Brain pericyte (primary cell): ENCODE data around the gene GRB10.

ENCODE experiments used
- DNase-seq: peaks from one replicate; pipeline ENCODE4 v3.0.0-alpha.2; 2012; ENCODE audit warnings: low read depth, low spot score

The GRB10 gene

DNA sequence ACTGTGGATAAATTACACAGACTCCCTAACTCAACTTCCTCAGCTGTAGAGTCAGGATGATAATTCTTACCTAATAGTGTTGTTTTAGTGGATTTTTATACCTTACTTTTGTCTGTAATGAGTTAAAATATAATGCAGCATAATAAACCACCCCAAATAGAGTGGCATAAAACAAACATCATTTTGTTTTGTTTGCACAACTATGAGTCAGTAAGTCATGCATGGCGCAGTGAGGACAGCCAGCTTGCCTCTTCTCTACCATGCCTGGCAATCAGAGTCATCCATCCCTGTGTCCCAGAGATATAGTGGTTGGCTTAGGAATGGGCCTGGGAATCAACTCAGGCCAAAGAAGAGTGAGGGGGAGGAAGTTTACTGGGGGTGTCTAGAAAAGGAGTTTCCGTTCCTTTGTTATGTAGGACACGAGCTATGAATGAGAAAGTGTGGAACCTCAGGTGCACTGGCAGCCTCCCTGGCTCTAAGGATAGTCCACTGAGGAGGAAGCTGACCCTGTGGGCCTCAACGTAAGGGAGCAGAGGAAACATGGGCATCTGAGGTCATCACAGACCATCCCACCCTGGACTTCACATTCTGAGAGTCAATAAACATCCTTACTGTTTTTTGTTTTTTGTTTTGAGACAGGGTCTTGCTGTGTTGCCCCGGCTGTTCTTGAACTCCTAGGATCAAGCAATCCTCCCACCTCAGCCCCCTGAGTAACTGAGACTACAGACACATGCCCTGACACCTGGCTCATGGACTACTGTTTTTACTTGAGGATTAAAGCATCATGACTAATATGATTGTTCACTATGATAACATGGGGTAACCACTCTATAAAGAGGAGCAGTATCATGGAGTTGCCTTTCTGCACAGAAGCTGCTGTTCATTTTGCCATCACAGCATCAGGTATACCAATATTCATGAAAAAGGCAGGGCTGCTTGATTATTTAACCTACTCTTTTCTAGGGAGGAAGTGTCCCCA, 21.0 kb upstream of the GRB10 start:
- DNase-seq, result no peak

DNA sequence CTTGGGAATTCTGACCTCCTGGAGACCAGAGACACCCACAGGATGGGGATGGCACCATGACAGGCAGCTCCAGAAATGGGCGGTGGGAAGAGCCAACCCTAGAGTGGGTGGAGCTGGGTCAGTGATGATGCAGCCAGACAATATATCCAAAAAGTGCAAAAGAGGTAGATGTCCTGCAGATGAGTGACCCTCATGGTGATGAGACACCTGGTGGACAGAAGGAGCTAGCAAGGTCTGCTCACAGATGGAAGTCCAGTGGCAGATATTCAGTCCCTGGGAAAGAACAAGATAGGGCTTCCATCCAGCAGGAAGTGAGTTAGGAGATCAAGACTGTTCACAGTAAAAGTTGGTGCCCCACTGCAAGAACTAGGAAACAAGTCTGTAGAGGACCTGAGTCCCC, 19.2 kb upstream of the GRB10 start:
- DNase-seq, result no peak

DNA sequence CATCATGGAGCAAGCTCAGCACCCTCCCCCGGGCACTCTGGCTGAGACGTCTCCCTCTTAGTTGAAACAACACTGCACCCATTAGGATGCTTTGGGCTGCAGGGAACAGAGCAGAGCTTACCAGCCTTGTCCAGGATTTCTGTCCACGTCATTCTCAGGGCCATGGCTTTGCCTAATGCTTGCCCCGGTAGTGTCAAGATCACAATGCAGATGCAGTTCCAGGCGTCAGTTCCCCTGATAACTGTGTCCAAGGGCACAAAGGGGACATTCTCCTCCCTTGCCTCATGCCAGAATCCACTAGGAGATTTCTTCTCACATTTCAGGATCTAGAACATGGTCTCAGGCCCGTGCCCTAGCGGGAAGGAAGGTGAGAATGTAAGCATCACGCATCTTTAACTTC, 17.2 kb upstream of the GRB10 start:
- DNase-seq, result no peak

DNA sequence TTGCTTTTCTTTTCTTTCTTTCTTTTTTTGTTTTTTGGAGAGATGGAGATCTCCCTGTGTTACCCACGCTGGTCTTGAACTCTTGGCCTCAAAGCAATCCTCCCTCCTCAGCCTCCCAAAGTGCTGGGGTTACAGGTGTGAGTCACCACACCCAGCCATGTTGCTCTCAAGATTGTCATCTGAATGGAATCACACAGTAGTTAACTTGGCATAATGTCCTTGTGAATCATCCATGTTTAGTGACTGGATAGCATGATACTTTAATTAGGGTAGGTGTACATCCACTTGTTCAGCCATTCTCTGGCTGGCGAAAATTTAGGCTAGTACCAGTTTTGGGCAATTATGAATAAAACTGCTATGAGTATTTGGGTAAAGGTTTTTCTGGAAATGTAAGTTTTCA, 15.4 kb upstream of the GRB10 start:
- no peak for DNase-seq

DNA sequence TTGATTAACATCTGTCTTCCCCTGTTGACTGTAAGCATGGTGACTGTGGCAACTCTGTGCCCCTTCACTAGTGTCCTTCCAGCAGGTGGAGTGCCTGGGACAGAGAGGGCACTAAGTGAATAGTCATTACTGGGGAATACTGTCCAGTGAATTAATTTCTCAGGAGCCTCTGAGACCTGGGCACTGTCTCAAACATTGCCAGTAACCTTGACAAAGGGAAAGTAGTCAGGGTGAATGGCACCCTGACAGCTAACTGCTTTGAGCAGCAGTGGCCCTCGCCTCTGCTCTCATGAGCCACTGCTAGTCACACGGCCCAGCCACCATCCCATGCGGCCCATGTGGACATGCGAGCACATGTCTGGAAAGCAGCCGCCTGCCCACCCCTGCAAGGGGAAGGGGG, 13.1 kb upstream of the GRB10 start:
- DNase-seq, result no peak

DNA sequence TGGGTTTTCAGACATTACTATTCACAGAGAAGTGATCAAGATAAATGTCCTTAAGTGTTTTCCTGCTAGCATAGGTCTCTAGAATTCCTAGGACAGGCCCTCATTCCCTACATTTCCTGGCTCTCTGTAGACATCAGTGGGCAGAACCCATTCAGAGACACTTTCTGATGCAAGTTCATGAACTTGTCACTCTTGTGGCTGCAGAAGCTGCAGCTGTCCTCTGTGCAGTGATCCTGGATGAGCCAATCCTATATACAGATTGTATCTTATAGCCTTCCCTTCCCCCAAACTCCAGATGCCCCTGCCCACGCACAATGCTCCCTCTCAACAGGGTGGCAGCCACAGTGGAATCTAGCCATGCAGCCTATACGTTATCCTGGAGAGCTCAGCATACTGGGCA, 12.6 kb upstream of the GRB10 start:
- no peak for DNase-seq

DNA sequence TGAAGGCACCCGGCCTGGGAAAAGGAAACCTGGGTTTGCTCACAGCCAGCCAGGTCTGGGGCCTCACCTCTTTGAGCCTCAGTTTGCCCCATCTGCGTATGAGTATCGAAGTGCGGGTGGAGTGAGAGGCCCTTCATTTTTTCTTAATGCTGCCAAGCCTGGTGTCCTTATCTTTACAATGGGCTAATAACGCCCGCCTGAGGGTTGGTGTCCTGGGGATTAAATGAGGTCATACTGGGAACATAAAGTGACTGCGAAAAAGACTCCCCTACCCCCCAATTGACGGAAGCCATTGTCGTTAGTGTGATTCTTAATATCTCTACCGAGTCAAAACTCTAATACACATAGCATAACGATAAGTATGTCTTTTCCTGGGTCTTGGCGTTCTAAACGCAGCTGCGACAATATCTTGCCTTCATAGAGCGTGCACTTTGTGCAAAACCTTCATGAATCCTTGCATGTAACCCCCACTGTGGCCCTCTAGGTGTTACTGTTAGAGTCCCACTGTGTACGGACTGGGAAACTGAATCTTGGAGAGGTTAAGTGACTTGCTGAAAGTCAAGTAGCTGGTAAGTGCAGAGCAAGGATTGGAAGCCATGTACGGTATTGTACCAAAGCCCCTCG, 11.4 kb upstream of the GRB10 start:
- no peak for DNase-seq

DNA sequence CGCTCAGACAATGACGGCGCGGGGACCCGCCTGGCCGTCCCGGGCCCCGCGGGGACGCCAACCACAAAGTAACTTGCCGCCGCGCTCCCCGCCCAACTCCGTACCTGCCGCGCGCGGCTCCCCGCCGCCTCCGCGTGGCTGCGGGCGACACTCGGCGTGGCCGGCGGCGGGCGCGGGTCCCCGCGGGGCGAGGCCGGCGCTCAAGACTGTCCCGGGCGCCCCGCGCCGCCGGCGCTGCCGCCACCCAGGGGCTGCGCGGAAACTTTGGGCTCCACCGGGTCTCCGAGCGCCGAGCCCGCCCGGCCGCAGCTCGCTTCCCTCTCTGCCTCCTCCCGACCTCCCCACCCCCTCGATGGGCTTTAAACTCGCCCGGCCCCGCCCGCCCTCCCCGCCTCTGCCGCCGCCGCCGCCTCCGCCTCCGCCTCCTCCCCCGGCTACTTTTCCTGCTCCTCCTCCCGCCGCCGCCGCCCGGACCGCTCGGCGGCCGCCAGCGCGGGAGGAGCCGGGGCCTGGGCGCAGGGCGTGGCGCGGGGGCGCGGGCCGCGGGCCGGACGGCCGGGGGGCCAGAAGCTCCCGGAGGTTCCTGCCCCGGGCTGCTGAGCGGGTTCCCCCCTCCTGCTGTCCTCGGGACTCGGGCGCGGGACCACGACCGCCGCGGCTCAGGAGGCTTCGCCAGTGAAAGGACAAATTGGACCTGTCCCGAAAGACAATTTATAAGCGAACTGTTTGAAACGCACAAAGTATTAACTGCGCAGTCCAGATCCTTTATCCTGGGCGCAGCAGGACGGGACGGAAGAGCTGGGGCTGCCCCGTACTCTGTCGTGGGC, 10.6 kb upstream of the GRB10 start:
- DNase-seq, result no peak

DNA sequence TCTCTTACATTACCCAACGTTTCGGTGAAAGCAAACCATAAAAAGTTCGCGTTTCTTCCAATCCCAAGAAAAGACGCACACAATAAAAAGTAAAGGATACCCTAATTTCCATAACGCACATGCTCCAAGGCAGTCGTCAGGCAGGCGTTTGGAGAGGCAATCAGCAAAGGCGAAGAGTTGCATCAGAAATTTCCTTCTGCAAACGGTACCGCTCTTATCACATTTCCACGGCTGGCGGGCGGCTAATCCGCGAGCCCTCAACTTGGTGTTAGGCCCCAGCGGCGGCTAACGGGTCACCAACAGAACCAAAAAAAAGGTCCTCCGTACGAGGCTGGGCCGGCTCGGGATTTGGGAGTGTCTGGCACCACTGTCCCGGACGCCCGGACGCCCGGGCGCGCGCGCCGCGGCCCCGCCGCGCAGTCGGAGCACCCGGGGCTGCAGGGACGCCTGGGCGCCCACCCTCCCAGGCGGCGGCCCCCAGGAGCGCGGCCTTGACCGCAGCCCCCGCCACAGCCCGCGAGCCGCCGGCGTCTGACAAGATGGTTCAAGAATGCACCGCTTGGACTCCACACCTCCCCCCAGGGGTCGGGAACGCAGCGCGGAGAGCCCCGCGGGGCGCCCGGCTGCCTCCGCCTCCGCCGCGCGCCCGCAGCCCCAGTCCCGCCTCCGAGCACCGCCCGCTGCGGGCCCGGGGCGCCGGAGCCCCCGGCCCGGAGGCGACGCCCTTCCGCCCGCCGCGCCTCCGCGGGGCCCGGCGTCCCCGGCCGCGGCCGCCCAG, 9.8 kb upstream of the GRB10 start:
- DNase-seq, result no peak

DNA sequence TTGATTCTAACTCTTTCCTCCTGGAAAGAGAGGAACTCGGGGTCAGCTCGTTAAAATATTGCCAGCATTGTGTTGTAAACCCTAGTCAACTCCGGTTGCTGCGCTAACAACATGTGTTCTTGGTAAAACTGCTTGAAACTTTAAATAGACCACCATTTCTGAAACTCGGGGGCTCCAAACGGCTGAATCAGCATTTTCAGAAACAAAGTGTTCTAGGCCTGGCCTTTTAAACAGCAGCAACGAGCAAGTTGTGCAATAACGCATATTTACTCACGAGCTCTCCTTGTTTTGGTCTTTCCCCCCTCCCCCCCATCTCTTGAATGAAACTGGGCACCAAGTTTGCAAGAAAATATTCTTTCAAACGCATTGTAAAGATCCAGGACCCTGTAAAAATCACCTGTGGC, 9.2 kb upstream of the GRB10 start:
- peak; percentile 25 for DNase-seq

DNA sequence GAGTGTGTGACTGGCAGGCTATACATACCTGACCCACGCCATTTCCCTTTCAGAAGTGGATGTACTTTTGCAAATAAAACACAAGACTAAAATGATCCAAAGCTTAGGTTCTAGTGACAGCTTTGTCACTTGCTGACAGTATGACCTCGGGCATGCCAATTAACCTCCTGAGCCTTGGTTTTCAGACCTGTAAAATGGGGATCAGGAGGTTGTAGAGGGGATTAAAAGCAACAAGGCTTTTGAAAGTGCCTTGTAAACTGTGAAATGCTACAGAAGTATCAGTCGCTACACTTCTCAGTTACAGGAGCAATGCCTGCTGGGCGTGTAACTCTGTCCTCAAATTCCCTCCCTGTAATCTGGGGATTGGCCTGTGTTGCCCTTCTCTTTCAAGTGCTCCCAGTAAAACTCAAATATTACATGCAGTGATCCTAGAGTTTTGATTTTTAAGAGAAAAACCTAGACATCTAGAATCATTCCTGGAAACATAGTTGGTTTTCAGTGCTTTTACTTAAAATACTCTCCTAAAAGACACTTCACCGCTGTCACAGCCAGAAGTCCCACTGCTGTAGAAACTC, 8.8 kb upstream of the GRB10 start:
- no peak for DNase-seq

DNA sequence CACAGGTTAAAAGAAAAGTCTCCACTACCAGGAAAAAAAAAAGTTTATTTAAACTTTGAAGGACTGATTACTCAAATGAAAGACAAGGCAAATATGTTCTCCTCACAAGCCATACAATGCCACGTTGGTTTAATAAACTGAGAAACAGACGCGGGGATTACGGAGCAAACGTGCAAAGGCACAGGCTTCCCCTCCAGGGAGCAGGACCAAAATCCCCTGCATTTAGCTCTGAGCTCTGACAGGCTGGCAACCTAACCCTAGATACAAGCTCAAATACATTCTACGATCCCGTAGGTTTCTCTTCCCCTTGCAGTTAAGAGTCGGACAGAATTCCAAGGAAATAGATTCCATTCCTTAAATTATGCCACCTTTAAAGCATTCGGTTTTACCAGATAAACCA, 7.7 kb upstream of the GRB10 start:
- no peak for DNase-seq

DNA sequence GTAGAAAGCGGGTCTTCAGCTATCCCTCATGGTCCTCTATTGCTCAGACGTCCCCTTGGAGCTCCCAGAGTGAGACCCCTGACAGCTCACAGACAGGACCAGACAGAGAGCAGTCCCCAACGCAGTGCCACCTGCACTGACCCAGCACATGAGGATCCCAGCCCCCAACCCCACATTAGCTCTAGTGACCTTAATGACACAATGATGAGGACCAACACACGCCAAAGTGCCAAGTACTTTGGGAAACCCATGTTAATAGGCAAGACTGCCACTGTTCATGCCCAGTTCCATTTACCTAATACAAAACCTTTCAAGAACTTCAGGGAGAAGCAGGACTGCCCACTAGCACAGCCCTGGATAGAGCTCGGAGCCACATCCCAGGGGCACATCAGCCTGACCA, 5.7 kb upstream of the GRB10 start:
- no peak for DNase-seq

DNA sequence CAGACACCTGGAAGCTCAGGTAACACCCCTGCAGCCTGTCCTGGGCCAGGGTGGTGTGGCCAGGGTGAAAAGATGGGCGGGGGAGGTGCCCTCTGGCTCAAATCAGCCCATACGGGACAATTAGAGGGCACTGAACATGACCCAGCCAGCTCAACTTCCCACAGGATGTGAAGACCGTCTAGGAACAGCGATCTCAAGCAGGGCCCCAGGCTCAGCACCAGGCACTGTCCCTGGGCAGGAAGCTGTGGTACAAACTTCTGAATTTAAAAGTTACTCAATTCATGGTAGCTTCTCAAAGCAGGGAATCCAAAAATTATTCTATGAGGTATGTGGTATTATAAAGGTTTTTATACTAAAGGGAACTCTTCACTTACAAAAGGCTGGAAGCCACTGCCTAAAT, 5.1 kb upstream of the GRB10 start:
- DNase-seq, result no peak

DNA sequence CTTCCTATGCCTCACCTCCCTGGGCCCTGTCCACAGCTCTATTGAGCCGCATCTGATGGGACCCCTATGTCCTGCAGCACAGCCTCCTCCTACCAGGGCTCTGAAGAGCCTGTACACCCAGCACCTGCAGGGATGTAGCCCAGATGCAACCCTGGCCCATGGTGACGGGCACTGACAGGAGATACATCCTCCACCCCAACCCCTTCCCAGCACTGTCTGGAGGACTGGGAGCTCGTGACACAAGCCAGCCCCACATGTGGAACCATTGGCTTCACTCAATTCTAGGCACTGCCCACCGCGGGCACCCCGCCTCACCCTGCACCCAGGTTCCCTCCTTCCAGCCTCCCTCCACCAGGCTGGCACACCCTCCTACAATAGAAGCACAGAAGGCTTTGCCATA, 2.6 kb upstream of the GRB10 start:
- DNase-seq, result no peak

DNA sequence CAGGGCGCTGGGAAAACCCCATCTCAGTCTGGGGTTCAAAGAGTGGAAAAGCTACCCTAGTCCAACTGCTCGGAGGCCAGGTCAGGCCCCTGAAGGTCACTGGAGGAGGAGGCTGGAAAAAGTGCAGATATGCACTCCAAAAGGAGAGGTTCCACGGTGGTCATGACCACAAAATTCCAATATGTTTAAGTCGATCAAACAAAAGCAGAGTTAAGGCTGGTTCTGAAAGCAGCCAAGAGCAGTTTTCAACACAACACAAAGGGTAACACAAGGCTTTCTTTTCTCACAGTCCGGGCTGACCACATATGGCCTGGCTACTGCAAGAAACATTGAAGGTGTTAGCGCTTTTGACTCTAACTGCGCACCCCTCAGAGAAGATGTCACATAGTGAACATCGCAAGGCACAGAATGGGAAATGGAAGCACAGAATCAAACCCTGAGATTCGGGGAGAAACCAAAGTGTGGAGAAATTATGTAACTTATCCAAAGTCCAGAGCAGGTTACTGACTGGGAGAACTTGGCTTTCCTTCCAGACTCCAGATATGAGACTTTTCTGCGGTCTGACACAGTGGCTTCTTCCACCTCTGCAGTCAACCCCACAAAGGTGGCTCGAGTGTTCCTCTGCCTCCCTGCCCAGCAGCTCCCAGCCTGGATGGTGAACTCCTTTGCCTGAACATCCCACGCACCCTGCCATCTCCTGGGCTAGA, 1.3 kb upstream of the GRB10 start:
- no peak for DNase-seq

DNA sequence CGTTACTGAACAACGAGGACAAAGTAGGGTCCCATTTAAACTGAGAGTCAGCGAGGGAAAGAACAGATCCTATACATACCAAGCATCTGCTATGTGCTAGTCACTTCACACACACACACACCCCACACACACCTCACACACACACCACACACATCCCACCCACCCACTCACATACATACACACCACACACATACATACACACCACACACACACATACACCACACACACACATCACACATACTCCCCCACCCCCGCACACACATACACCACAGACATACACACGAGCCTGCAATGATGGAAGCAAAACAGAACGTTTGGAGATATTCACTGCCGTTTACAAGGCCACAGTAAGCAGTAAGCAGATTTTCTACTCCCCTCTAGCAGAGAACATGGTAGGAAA, 607 bp upstream of the GRB10 start:
- DNase-seq, result no peak

DNA sequence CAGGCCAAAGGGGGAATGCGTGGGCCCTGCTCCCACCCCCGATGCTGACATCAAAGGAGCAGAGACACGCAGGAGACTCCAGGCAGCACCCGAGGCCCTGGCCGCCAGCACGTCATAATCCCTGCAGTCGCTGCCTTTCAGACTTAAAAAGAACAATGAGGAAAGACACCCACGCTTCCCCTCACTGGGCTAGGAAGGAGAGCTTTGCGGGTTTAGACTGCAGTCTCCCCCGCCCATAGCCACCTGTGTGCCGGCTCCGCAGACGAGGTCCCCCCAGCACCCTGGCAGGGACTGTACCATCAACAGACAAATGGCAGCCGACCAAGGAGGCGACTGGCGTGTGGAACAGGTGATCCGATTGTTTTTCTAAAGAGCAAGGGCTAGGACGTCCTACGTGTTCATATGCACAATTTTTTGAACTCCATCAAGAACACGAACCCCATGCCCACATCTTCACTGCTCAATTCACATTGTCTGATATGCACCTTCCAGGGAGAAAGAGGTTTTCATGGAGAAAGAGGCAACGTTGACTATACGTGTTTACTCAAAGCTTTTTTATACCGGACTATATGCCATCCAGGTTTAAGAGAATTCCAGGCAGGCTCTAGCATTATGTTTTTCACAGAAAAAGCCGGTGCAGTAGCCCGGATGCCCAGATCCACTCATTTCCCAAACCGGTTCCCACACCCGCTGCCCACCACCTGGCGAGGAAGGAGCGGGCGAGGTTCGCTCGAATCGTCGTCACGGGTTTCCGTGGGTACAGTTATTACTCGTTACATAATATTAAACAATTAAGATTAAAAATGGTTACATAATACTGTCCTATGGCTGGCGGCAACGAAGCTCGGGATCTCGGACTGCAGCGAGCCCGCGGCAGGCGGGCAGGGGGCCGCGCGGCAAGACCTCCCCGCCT, 1.1 kb downstream of the GRB10 start:
- no peak for DNase-seq

DNA sequence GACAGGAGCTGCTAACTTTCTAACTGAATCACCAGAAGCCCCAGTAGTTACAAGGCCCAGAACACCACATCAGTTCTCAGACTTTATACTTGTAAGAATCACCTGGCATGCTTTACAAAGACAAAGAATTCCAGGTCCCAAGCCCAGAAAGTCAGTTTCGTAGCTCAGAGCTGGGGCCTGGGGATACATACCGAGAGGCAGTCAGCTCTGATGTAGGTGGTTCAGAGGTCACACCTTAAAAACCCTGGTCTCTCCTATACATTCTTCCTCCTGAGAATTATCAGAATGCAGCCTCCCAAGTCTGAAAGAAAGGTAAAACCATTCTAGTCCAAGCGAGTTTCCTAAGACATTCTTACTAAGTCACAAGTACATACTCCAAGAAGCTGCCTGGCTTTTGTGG, 2.3 kb downstream of the GRB10 start:
- no peak for DNase-seq

DNA sequence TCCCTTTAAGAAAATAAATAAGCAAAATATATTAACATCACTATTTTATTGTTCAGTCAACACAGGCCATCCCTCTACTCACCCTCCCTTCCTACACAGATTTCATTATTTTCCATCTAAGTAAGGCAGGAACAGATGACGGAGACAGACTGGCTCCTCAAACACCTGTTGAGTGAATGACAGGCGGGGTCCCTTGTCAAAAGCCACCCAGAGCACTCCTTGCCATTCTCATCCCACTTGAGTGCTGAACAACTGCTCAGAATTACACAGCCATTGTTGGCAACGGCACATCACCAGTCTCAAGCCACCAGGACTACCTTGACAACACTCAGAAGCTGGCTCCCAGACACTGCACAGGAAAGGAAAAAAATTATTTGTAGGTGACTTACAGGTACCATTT, 3.3 kb downstream of the GRB10 start:
- DNase-seq, result no peak
